ENCODE measurements around the gene ODF2L. TPM values are rescaled to one million over a fixed set of nuclear protein-coding genes. Genes with fewer than 3 reads are reported as not detected.

The ODF2L gene
- total and polyA plus RNA-seq, 7 donors, result 2.9 to 6.1 (median 4.3) TPM

GRCh38 chr1:86419277-86419903, 23.3 kb upstream of the ODF2L start:
- intact Hi-C loops (cut with DNase I), result no loop called here
- Histone ChIP-seq H3K4me3 (no peak overlapping the region), H3K27ac (no peak overlapping the region), H3K27me3 (ENCODE audit: insufficient read depth in 3 of 3, low read length in 2 of 3) (no peaks in the 10 kb centered on the region), H3K4me1 (no peaks in the 10 kb centered on the region), H3K9me3 (no peaks in the 10 kb centered on the region), H3K36me3 (ENCODE audit: insufficient read depth in 1 of 2, low read depth in 1 of 2) (no peaks in the 10 kb centered on the region)
- ATAC-seq (no peak), DNase-seq (no peak)
- no peak for TF ChIP-seq CTCF (IDR thresholded peaks at IDR 0.05)
- WGBS, 3 donors, result 38 to 59% (median 47%) methylated on average over 4 of the region's 4 CpGs

GRCh38 chr1:86416343-86416742, 20.2 kb upstream of the ODF2L start:
- TF ChIP-seq CTCF (IDR thresholded peaks at IDR 0.05), result no peak
- DNase-seq, result no peak
- no peak overlapping the region for H3K27ac ChIP-seq
- WGBS, 3 donors, result 82 to 87% (median 82%) methylated on average over 6 of the region's 6 CpGs
- H3K4me1 ChIP-seq, result no peaks in the 10 kb centered on the region
- intact Hi-C loops (cut with DNase I), result no loop called here
- H3K36me3 ChIP-seq (ENCODE audit: insufficient read depth in 1 of 2, low read depth in 1 of 2), result no peaks in the 10 kb centered on the region
- ATAC-seq, result no peak
- no peaks in the 10 kb centered on the region for H3K9me3 ChIP-seq
- H3K27me3 ChIP-seq (ENCODE audit: insufficient read depth in 3 of 3, low read length in 2 of 3), result no peaks in the 10 kb centered on the region
- no peak overlapping the region for H3K4me3 ChIP-seq

GRCh38 chr1:86410879-86411278, 14.8 kb upstream of the ODF2L start:
- ATAC-seq (no peak), DNase-seq (no peak)
- no peaks in the 10 kb centered on the region for H3K36me3 ChIP-seq (ENCODE audit: insufficient read depth in 1 of 2, low read depth in 1 of 2)
- no peak overlapping the region for H3K27ac ChIP-seq
- H3K9me3 ChIP-seq, result no peaks in the 10 kb centered on the region
- intact Hi-C loops (cut with DNase I), result no loop called here
- H3K4me3 ChIP-seq, result no peak overlapping the region
- no peaks in the 10 kb centered on the region for H3K27me3 ChIP-seq (ENCODE audit: insufficient read depth in 3 of 3, low read length in 2 of 3)
- no peak for TF ChIP-seq CTCF (IDR thresholded peaks at IDR 0.05)
- 92 to 96% (median 95%) methylated on average over 4 of the region's 4 CpGs for WGBS, 3 donors
- H3K4me1 ChIP-seq, result no peaks in the 10 kb centered on the region

GRCh38 chr1:86409416-86410021, 13.4 kb upstream of the ODF2L start:
- no peaks in the 10 kb centered on the region for H3K9me3 ChIP-seq
- intact Hi-C loops (cut with DNase I), result no loop called here
- no peaks in the 10 kb centered on the region for H3K27me3 ChIP-seq (ENCODE audit: insufficient read depth in 3 of 3, low read length in 2 of 3)
- H3K4me3 ChIP-seq, result no peak overlapping the region
- H3K4me1 ChIP-seq, result no peaks in the 10 kb centered on the region
- H3K27ac ChIP-seq, result no peak overlapping the region
- ATAC-seq, result no peak
- DNase-seq, result no peak
- WGBS, 3 donors, result 86 to 92% (median 87%) methylated on average over 6 of the region's 6 CpGs
- no peaks in the 10 kb centered on the region for H3K36me3 ChIP-seq (ENCODE audit: insufficient read depth in 1 of 2, low read depth in 1 of 2)
- TF ChIP-seq CTCF (IDR thresholded peaks at IDR 0.05), result no peak
